Measurements from ENCODE around the gene EPGN. TPM values are rescaled to one million over a fixed set of nuclear protein-coding genes. Genes with fewer than 3 reads are reported as not detected.

The EPGN gene
- total and polyA plus RNA-seq, 2 of the 8 experiments (the other 6 are each of a cell fraction or from before 2014, with no cell fraction given), result not detected

DNA sequence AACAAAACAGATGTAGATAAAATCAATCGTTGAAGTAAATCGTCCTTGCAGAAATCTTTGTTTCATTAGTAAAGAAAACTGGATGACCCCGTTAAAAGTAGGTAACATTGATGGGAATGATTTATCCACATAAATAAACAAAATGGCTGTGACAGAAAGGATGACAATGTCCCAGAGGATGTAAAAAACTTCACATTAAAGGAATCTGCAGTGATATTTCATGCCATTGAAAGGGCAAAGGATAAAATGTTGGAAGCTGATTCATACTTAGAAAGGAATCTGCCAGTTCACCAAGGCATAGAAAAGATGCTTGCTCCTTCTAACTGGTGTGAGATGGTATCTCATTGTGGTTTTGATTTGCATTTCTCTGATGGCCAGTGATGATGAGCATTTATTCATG lies 24.2 kb upstream of the EPGN start (continued):
- TF ChIP-seq, protein P1, sequence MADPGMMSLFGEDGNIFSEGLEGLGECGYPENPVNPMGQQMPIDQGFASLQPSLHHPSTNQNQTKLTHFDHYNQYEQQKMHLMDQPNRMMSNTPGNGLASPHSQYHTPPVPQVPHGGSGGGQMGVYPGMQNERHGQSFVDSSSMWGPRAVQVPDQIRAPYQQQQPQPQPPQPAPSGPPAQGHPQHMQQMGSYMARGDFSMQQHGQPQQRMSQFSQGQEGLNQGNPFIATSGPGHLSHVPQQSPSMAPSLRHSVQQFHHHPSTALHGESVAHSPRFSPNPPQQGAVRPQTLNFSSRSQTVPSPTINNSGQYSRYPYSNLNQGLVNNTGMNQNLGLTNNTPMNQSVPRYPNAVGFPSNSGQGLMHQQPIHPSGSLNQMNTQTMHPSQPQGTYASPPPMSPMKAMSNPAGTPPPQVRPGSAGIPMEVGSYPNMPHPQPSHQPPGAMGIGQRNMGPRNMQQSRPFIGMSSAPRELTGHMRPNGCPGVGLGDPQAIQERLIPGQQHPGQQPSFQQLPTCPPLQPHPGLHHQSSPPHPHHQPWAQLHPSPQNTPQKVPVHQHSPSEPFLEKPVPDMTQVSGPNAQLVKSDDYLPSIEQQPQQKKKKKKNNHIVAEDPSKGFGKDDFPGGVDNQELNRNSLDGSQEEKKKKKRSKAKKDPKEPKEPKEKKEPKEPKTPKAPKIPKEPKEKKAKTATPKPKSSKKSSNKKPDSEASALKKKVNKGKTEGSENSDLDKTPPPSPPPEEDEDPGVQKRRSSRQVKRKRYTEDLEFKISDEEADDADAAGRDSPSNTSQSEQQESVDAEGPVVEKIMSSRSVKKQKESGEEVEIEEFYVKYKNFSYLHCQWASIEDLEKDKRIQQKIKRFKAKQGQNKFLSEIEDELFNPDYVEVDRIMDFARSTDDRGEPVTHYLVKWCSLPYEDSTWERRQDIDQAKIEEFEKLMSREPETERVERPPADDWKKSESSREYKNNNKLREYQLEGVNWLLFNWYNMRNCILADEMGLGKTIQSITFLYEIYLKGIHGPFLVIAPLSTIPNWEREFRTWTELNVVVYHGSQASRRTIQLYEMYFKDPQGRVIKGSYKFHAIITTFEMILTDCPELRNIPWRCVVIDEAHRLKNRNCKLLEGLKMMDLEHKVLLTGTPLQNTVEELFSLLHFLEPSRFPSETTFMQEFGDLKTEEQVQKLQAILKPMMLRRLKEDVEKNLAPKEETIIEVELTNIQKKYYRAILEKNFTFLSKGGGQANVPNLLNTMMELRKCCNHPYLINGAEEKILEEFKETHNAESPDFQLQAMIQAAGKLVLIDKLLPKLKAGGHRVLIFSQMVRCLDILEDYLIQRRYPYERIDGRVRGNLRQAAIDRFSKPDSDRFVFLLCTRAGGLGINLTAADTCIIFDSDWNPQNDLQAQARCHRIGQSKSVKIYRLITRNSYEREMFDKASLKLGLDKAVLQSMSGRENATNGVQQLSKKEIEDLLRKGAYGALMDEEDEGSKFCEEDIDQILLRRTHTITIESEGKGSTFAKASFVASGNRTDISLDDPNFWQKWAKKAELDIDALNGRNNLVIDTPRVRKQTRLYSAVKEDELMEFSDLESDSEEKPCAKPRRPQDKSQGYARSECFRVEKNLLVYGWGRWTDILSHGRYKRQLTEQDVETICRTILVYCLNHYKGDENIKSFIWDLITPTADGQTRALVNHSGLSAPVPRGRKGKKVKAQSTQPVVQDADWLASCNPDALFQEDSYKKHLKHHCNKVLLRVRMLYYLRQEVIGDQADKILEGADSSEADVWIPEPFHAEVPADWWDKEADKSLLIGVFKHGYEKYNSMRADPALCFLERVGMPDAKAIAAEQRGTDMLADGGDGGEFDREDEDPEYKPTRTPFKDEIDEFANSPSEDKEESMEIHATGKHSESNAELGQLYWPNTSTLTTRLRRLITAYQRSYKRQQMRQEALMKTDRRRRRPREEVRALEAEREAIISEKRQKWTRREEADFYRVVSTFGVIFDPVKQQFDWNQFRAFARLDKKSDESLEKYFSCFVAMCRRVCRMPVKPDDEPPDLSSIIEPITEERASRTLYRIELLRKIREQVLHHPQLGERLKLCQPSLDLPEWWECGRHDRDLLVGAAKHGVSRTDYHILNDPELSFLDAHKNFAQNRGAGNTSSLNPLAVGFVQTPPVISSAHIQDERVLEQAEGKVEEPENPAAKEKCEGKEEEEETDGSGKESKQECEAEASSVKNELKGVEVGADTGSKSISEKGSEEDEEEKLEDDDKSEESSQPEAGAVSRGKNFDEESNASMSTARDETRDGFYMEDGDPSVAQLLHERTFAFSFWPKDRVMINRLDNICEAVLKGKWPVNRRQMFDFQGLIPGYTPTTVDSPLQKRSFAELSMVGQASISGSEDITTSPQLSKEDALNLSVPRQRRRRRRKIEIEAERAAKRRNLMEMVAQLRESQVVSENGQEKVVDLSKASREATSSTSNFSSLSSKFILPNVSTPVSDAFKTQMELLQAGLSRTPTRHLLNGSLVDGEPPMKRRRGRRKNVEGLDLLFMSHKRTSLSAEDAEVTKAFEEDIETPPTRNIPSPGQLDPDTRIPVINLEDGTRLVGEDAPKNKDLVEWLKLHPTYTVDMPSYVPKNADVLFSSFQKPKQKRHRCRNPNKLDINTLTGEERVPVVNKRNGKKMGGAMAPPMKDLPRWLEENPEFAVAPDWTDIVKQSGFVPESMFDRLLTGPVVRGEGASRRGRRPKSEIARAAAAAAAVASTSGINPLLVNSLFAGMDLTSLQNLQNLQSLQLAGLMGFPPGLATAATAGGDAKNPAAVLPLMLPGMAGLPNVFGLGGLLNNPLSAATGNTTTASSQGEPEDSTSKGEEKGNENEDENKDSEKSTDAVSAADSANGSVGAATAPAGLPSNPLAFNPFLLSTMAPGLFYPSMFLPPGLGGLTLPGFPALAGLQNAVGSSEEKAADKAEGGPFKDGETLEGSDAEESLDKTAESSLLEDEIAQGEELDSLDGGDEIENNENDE (IDR thresholded peaks at IDR 0.05; ENCODE audit: insufficient replicate concordance, low read length), result no peak
- TF ChIP-seq ASH2L (IDR thresholded peaks at IDR 0.05; ENCODE audit: low read length), result no peak
- TF ChIP-seq BRCA1 (IDR thresholded peaks at IDR 0.05; ENCODE audit: low read depth, low read length), result no peak
- TF ChIP-seq FOSL1 (IDR thresholded peaks at IDR 0.05; ENCODE audit: insufficient read depth, low read depth, low read length), result no peak
- TF ChIP-seq GTF2F1 (IDR thresholded peaks at IDR 0.05; ENCODE audit: borderline replicate concordance, low read depth, low read length), result no peak
- no peak for TF ChIP-seq EP300 (IDR thresholded peaks at IDR 0.05; ENCODE audit: borderline replicate concordance in 1 of 2, low read depth in 2 of 2, low read length in 2 of 2)
- no peak for TF ChIP-seq YY1 (IDR thresholded peaks at IDR 0.05; ENCODE audit: low read depth, low read length)

Measured in H1 (cell line).